GM21619 (cell line): ENCODE data around the gene PTPN3.

ENCODE experiments used
- ATAC-seq: cut with Tn5 transposase; IDR thresholded peaks from one replicate; pipeline ENCODE4 v1.9.1; 2021; ENCODE audit not compliant: unreplicated experiment

PTPN3 gene

DNA sequence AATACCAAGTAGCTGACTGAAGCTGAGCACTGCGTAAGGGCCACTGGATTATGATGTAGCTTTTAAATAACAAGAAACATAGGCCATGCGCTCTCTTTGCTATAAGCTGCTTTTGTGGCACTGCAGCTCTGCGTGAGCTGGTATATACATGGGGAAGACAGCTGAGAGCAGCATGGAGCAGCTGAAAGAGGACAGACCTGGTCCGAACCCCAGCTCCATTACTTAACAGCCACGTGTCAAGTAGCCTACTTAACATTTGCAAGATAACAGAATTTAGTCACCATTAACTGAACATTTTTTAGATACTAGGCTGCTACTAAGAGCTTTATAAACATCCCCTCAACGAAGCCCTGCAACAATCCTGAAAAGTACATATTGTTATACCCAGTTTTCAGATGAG, 69.3 kb downstream of the PTPN3 start:
- no peak for ATAC-seq

- no peak for ATAC-seq
Observed at GRCh38 chr9:109427886-109428285, 70.2 kb downstream of the PTPN3 start.

- ATAC-seq, result no peak
Observed at GRCh38 chr9:109426626-109427402, 71.3 kb downstream of the PTPN3 start.

- no peak for ATAC-seq
Observed at GRCh38 chr9:109424618-109425017, 73.5 kb downstream of the PTPN3 start.

GRCh38 chr9:109423877-109424276, 74.2 kb downstream of the PTPN3 start:
- no peak for ATAC-seq

DNA sequence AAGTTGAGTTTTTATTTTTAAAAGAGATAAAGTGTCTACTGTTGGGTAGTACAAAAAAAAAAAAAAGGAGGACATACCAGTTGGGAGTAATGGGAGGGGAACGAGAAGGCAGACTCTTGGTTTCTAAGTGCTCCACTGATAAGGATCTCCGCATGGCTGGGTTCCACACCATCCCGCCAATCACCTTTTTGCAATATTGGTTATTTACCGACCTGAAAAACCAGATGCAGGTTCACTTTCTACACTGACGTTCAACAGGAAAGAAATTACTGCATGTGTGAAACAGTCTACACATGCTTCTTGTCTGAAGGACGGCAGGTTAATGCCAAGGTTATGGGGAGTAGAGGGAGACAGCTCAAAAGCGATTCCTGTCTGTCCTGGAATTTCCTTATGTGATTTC, 75.5 kb downstream of the PTPN3 start:
- peak; percentile 87 for ATAC-seq

- ATAC-seq, result no peak
Observed at GRCh38 chr9:109421026-109421970, 76.8 kb downstream of the PTPN3 start.

DNA sequence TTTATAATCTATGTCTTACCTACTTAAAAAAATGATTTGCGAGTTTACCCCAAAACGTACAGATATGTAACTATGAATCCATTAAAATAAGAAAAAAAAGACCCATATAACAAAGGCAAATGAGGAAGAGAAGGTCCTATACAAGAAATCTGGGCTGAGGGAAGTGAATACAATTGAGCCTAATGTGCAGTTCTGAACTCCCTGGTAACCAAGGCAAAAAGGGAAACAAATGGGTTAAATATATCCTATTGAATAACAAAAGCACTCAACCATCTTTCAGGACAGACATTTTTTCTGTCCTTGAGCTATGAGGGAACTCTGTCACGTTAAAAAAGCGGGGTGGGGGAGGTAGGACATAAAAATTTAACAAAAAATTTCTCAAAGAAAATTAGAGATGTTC, 78.6 kb downstream of the PTPN3 start:
- no peak for ATAC-seq

- no peak for ATAC-seq
Observed at GRCh38 chr9:109418827-109419226, 79.3 kb downstream of the PTPN3 start.

DNA sequence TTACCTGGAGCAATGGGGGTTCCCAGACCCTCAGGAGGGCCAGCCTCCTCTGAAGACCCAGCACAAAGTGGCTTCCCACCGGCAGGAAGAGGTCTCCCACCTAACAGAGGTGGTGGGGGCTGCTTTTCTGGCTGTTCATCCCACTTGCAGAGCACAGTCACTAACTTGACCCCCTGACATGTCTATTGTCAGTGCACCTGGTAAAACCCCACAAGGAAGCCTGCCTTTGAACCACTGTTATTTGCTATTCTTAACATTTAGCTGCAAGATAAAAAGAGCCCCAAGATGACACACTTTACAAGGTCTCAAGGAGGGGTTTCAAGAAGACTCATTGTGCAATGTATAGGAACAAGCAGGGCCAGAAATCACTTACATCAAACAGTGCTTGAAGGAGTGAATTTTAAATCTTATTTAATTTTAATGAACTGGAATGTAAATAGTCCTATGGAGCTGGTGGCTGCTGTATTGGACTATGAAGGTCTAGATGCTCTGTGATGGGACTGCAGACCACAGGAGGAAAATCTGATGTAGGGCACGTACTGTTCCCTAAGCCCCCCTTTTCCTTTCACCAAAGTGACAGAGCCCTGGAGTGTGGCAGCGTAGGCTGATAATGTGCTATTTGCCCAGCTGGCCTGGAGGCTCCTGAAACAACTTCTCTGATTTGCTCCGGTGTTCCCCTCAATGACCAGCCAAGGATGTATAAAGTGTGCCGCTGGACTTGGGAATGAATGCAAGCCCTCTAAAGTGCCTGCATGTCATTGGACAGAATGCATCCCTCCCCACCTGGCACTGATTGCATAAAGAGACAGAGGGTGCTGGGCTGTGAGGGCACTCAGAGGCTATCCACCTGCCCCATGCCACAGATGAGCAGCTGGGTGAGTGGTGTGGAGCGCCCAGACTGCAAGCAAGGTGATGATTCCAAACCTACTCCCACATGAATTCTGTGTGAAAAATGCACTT, 80.2 kb downstream of the PTPN3 start:
- ATAC-seq, result no peak

- ATAC-seq, result no peak
Observed at GRCh38 chr9:109417054-109417453, 81.1 kb downstream of the PTPN3 start.

GRCh38 chr9:109416135-109416706, 81.9 kb downstream of the PTPN3 start:
- peak; percentile 56 for ATAC-seq

DNA sequence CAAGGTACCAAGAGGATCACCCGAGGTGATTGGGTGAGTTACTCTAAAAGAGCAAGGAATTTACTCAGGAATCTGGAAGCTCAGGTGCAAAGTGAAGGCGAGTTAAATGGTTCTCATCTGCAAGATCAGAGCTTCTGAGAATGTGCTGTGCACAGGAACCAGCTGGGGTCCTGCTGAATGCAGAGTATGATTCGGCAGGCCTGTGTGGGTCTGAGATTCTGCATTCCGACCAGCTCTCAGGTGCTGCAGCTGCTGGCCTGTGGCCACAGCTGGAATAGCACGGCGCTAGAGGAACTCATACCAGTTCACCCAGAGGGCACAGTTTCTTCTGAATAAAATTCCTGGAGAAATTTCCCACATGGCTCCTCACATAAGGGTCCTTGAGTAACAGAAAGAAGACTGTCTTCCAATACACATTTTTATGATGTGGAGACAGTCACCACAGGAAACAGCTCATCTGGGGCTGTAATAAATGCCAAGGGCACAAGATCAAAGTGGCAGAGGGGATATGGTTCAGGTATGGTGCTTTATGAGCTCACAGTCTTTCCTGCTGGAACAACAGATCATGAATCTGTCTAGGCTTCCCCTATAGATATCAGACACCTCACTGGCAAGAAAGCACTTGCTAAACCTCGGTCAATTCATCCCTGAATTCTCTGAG, 83.9 kb downstream of the PTPN3 start:
- ATAC-seq, result no peak

- peak; percentile 35 for ATAC-seq
Observed at GRCh38 chr9:109411798-109412352, 86.2 kb downstream of the PTPN3 start.

GRCh38 chr9:109411069-109411761, 86.9 kb downstream of the PTPN3 start:
- ATAC-seq, result peak; percentile 79

DNA sequence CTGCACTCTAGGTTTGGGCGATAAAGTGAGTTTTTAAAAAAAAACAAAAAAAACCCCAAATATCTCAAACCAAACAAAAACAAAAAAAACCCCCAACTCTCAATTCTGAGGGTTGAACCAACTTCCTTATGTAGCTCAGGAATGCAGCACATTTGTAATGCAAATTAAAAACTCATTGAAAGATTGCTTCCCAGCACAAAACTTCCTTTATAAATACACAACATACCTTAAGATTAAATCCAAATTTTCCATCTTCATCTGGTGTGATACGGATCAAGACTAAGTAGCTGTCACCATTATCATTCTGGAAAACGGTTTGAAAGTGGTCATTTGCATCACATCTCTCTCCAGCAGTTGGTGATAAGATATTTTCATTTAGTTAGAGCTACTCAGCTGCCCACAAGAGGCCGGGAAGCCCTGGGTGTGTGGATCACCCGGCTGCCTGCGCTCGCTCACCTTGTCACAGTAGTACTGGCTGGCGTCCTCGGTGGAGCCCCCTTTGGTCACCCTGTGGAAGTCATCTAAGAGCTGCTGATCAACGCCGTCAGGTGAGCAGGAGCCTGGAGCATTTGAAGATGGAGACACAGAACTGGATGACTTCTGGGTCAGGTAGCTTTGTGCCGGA, 88.2 kb downstream of the PTPN3 start:
- no peak for ATAC-seq

GRCh38 chr9:109408759-109409462, 89.2 kb downstream of the PTPN3 start:
- ATAC-seq, result no peak

GRCh38 chr9:109403766-109404320, 94.3 kb downstream of the PTPN3 start:
- ATAC-seq, result no peak
